RKO (cell line): ENCODE data around the gene ITGAE.

Experiments used
- DNase-seq: peaks from one replicate; pipeline ENCODE4 v3.0.0-alpha.2; 2016; ENCODE audit warnings: low spot score

Gene ITGAE

DNA sequence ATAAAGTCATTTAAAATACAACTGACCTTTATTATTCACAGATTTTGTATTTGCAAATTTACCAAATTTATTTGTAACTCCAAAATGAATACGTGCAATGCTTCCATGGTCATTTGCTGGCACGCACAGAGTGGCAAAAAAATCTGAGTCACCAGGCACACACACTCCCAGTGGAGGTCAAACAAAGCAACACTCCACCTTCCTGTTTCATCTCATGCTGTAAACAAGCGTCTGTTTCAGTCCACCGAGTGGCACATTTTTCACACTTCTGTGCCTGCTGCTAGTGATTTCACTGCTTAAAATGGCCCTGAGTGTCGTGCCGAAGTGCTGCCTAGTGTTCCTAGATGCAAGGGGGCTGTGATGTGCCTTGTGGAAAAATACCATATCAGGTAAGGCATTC lies 17.8 kb upstream of the ITGAE start:
- DNase-seq, result no peak

DNA sequence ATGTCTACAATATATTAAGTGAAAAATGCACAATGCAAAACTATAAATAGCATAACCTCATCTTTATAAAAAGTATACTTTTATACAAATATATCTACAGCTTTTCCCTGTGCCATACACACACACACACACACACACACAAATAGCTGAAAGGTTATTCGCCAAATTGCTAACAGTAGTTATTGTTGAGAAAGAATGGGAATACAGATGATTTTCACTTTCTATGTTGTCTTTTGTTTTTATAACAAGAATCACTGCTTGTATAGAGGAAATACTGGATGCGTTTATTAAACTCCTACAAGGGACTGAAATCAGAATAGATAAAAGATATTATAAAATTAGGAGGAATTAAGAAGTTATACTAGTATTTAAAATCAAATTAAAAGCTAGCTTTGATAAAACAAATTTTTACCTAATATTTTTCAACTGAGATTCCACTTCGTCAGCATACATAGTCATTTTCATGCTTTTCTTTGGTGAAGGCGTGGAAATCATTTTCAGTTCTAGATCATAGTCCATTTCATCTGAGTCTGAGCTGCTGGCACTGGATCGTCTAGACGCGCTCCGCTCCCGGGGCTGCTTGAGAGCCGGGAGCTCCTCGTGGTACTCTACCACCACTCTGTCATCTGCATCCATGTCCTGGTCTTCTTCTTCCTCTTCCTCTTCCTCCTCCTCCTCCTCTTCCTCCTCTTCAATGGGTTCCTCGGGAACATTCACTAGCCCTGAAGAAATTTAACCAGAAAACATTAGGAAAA lies 17.0 kb upstream of the ITGAE start:
- DNase-seq, result no peak

DNA sequence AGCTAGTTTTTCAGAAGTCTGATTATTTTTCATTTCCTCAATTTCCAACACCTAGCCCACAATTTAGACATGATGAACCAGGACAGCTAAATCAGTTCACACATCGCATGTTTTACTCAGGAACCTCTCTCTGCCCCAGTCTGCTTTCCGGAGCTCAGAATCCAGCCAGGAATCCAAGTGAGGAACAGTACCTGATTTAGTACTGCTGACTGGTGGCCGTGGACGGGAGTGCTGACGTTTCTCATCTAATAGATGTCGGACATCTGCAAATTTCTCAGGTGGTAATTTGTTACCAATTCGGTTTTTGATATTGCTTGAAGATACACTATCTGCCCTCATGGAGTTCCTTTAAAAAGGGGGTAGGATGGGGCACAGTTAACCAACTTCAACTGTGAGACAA lies 14.9 kb upstream of the ITGAE start:
- no peak for DNase-seq

DNA sequence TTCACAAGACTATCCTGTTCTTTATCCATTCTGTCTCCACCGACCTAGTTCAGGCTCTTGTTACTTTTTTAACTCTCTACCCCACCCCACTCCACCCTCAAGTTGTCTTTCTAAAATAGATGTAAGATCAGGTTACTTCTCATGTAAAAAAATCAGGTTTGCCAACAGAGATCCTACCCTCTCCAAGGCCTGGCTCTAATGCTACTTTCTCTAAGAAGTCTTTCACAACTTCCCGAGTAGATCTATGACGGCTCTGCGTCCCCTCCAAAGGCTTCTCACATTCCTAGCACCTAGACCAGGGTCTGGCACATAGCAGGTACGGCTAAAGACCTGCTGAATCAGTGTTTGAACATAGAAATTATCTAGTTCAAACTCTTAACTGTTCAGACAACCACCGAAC lies 14.1 kb upstream of the ITGAE start:
- DNase-seq, result no peak

DNA sequence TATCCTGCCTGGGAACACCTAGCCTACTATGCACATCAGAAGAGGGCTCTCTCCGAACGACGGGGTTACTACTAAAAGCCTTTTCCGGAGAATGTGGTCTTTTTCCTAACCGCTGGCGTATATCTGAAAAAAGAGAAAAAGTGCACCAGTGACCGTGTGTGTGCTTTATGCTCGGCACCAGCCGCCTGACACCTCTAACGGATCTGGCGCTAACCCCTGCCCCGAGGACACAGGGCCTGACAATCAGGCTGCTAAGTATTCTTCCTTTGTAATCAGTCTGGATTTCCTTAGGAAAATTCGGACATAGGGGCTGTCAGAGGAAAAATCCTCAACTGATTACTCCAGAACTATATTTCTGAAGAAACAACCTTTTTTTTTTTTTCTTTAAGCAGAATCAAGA lies 13.4 kb upstream of the ITGAE start:
- no peak for DNase-seq

DNA sequence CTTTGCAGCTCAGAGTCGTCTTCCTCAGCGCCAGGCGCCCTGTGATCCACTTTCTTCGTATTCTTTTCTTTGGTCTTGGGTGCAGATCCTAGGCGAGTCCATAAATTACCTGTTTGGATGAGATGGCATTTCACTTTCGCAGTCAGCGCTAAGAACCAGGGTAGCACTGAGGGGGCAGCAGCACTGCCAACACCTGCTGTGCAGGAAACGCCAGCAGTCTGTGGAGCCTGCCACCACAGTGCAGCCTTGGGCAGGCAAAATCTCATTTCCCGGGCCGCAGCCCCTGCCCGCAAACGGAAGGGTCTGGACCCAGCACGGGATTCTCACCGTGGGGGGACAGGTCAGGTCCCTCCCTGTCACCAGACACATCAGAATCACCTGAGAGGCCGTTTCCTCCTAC lies 12.2 kb upstream of the ITGAE start:
- no peak for DNase-seq

DNA sequence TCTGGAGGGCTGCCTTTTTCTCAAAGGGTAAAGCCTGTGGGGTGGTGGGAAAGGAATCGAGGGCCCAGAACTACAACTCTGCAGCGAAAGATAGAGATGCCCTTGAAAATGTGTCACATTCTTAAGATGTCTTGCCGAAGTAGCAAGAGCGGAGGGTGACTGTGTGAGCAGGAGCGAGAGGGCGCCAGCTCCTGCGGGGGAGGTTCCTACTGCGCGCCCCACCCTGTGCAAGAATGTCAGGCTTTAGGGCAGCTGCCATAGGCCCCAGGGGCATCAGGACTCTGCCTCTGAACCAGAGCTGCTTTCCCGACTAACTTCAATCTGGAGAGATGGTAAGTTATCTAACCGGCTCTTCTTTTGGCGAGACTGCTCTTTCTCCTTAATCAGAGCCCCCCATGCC lies 11.8 kb upstream of the ITGAE start:
- DNase-seq, result no peak

DNA sequence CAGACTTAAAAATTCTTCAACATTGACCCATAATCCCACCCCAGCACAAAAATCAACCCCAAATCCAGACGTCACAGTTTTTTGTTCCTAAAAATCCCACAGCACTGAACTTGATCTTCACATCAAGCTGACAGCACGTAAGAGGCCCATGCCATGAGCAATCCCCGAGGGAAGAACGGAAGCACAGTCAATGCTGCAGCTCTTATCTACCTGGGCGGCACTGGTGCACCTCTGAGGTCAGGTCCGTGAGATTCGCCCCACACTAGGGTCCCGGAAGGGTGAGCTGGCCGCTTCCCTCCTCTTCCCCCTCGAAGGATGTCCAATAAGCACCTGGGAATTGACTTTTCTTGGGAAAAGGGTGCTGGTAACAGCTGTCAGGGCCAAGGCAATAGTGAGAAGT lies 11.3 kb upstream of the ITGAE start:
- DNase-seq, result no peak

DNA sequence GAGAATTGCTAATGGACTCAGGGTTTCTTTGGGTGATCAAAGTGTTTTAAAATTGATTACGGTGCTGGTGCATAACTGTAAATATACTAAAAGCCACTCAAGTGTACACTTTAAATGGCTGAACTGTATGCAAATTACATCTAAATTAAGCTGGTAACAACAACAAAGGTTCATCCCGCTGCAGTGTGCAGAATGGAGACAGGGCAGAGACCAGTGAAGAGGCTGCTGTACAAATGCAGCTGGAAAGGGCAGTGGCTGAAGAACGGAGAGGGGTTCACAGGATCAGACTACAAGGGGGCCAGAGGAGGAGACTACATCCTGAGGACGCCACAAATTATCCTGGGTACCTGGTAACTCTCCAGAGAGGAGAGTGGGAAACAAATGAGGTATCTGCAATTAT lies 9.0 kb upstream of the ITGAE start:
- no peak for DNase-seq

DNA sequence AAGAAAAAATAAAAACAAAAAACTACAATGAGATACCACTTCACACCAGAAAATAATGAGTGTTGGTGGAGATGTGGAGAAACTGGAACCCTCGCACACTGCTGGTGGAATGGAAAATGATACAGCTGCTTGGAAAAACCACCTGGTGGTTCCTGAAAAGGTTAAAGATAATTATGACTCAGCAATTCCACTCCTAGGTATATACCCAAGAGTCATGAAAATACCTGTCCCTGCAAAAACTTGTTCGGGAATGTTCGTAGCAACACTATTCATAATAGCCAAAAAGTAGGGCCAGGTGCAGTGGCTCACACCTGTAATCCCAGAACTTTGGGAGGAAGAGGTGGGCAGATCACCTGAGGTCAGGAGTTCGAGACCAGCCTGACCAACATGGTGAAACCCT lies 8.1 kb upstream of the ITGAE start:
- no peak for DNase-seq

DNA sequence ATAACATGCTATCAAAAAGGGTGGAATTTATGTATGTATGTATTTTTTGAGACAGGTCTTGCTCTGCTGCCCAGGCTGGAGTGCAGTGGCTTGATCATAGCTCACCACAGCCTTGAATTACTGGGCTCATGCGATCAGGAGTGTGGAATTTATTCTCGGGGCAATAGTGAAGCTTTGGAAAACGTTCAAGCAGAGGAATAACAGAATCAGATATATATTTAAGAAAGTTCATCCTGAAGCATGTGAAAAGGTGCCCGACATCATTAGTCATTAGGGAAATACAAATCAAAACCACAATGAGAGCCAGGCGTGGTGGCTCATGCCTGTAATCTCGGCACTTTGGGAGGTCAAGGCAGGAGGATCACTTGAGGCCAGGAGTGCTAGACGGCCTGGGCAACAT lies 7.7 kb upstream of the ITGAE start:
- DNase-seq, result no peak

DNA sequence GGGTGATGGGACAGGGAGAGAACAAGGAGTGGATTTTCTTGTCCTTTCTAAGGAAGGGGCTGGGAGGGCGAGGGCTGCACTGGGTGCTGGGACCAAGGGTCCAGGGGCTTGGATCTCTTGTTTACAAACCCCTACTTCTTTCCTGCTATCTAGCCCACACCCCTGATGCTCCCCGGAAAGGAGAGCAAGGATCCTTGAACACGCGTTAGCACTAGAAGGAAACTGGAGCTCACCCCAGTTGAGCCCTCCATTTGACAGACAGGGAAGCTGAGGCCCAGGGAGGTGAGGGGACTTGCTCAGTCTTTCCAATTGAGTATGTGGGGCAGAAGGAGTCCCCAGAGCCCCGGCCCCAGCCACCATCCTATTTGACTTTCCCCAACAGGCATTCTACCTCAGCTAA lies 4.6 kb upstream of the ITGAE start:
- no peak for DNase-seq

DNA sequence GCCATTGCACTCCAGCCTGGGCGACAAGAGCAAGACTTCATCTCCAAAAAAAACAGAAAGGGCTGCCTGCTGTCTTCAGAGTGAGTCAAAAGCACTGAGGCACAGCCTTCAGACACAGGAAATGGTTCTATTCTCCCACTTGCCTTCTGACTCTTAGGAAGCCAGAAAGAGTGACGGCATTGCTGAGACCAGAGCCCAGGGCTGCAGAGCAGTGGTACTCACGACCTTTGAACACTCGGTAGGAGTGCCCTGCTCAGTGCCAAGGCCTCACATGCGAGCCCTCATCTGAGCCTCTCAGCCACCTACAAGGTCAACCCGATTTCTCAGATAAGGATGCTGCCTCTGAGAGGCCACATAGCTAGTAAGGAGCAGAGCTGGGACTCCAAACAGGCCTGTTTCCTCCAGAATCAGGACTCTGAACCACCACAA lies 3.5 kb upstream of the ITGAE start:
- no peak for DNase-seq

DNA sequence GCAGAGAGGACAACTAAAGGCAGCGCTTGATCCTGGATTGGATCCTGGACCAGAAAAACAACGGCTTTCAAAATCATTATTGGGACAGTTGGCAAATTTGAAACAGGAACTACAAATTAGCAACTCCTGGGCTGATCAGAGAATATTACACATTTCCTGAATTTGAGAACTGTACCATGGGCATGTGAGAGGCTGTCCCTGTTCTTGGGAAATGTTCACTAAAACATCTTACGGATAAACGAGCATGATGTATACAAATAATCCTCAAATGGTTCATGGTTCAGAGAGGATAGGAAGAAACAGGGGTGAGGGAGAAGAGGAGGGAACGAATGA lies 2.3 kb upstream of the ITGAE start:
- DNase-seq, result no peak

DNA sequence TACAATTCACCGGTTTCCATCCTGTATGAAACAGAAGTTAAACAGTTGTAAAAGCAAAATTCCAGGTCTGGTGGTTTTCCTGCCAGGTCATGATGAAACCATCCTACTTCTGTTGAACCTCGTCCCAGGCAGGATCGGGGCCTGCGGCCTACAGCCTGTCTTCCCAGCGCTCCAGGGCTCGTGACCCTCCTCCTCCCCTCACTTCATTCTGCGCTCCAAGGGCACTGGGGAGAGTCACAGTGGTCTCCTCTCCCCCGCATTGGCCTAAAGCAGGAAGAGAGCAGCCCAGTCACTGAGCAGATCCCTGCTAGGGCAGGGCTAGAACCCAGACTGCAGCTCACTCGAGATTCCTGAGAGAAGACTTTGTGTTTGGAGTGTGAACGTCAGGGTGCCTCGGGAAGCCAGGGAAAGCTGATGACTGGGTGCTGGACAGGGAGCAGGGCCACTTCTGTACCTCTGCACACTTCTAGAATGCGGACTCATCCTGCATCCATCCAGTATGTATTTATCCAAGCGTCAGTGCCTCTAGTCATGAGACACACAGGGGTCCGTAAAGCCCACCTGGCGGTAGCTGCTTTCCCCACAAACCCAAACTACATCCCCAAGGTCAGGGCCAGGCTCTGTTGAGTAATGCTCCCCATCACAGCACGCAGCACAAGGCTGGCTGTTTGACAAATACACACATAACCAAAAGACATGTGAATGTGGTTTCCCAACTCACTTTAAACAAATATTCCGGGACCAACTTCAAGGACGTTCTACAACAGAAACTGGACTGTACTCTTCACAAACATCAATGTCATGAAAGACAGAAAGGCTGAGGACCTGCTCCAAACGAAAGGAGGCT lies 1.7 kb upstream of the ITGAE start:
- DNase-seq, result no peak

DNA sequence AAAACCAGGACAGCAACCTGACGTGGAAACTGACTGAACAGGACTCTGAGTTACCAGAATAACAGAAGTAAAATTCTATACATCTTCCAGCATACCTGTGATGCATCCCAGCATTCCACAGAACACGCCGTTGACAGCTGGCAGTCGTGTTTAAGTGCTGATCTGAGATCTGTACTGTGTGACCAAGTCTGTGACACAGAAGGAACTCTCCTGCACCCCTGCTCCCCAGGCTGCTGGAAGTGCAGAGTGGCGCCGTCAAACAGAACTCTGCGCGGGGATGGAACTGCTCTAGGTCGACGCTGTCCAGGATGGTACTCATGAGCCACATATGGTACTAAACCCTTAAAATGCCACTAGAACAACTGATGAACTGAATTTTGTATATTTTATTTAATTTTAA lies 804 bp upstream of the ITGAE start:
- DNase-seq, result no peak

DNA sequence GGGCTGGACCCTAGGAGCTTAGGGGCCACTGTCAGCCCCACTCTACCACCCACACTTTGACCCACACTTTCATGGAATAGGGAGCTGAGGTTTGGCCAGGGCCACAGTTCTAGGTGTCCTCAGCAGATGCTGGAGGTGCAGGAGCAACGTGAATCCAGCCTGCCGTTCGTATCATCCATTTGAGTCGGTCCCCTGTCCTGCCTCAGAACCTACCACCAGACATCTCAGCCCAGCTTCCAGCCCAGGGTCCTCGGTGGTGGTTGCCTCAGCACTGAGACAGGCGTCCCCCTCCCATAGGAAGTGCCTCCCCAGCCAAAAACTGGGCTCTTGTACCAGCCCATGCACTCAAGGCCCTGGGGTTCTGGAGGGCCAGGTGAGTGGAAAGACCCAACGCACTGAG lies 359 bp upstream of the ITGAE start:
- DNase-seq, result no peak

DNA sequence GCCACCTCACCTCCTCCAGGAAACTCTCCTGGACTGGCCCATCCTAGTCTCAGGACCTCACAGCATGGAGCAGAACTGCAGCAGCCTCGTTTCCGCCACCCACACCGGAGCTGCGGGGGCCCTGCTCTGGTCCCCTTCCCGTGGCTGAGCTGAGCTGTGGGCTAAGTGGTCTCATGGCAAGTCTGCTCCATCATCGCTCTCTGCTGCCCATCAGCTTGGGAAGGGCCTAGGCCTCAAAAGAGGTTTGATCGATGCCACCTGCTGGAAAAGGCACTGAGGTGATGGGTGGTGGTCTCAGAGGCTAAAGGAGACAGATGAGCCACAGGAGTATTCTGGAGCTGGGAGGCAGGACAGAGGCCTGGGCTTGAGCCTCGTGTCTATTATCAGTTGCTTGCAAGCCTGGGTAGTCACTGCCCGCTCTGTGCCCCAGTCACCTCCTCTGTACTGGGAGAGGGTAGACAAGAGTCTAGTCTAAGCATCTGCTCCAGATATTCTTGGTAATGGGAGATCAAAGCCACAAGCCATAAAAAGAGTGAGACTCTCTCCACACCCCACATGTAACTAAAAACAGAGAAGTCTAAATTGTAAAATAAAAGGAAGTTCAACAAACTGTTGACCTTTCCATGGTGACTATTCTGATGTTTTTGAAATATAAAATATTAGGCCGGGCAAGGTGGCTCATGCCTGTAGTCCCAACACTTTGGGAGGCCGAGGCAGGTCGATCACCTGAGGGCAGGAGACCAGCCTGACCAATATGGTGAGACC lies 1.6 kb downstream of the ITGAE start:
- no peak for DNase-seq

DNA sequence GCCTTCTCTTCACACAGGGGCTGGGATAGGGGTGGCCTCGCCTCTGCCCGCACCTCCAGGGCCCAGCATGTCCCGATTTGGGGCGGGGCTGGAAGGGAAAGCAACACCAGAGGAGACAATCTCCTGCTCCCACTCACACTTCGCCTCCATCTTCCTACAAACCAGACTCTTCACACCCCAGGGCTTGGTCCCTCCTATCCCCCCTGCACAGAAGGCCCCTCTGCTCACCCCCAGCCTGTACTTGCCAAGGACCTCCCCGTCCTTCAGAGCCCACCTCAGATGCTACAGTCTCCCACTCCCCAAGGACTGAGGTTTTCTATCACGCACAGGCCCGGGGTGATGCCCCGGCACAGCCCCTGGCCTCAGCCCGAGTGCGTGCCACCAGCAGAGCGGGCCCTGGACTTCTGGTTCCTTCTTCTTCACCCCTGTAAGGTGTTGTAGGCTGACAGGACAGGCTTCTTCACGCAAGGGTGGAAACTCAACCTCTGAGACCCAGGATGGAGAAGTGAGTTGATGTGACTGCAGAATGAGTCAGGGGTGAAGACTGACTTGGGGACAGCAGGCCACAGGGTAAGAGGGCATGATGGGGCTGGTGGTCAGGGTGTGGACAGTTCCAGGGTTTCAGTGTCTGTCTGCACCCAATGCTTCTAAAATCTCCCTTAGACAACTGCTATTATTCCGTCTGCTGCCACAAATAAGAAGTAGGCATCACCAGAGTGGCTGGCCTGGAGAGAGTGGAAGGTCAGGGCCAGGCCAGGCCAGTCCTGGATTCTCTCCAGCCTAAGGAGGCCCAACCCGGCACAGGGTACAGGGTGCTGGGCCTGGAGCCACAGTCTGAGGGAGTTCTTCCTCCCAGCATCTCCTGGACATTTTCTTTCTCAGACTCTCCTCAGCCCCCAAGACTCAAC lies 2.5 kb downstream of the ITGAE start:
- DNase-seq, result no peak

DNA sequence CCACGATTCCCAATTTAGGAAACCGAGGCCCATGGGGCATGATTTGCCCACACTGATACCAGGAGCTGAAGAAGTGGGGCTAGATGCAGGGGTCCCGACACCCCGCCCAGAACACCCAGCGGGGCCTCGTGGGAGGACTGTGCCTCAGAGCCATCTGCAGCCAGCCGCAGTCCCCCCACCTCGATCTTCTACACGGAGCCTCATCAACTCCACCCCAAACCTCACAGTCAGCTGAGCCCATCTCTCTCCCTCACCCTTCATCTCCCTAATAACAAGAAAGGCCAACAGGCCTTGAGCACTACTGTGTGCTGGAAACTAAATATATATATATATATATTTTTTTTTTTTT lies 4.2 kb downstream of the ITGAE start:
- no peak for DNase-seq

DNA sequence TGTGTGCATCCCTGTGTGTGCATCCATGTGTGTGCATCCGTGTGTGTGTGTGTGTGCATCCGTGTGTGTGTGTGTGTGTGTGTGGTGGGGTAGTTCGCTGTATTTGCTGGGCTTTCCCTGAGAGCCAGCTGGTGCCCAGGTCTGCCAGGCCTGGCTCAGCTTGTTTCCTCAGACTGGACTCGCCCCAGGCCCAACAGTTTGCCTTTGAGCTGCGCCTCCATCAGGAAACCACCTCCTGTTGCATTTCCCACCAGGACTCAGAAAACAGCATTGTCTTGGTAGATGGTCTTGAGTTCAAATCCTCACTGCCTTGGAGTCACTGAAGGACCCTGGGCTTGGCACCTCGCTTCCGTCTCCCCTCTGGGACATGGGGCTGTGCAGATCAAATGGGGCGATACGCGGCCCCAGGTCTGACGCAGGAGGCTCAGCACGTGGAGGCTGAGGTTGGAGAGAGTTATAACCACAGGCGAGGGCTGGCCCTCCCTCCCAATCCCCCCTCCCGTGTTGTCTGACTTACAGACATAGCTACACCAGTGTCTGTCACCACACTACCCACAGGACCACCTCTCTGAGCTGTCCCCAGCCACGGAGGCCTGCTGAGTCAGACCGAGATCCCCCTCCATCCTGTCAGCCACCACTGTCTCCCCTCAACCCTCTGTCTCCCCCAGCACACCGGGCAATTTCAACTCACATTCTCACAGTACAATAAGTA lies 4.7 kb downstream of the ITGAE start:
- DNase-seq, result no peak
